ENCODE data around the gene WSCD2.

The WSCD2 gene

GRCh38 chr12:108128221-108129016, 669 bp upstream of the WSCD2 start:
- TF ChIP-seq FOXP2 (optimal IDR thresholded peaks at IDR 0.05; ENCODE audit: control extremely low read depth, extremely low read length, insufficient read depth) (no peak), POLR2AphosphoS5 (IDR thresholded peaks at IDR 0.05; ENCODE audit: borderline replicate concordance, low read depth, low read length) (no peak), EZH2 (IDR thresholded peaks at IDR 0.05) (no peak)
- no peaks in the 10 kb centered on the region for H3K9me3 ChIP-seq (ENCODE audit: low read depth, low read length)
- no peak overlapping the region for H3K4me3 ChIP-seq
- H3K9ac ChIP-seq (ENCODE audit: insufficient read length): no peak overlapping the region
- H3K27ac ChIP-seq: no peak overlapping the region
- DNase-seq (ENCODE audit: low read depth, low spot score): no peak
- no peaks in the 10 kb centered on the region for H3K36me3 ChIP-seq (ENCODE audit: insufficient read depth, low read length)

GRCh38 chr12:108131035-108131434, 1.9 kb downstream of the WSCD2 start:
- Histone ChIP-seq H3K4me3 (no peak overlapping the region), H3K9me3 (ENCODE audit: low read depth, low read length) (no peaks in the 10 kb centered on the region), H3K27ac (no peak overlapping the region), H3K9ac (ENCODE audit: insufficient read length) (no peak overlapping the region), H3K36me3 (ENCODE audit: insufficient read depth, low read length) (no peaks in the 10 kb centered on the region)
- no peak for TF ChIP-seq FOXP2 (optimal IDR thresholded peaks at IDR 0.05; ENCODE audit: control extremely low read depth, extremely low read length, insufficient read depth)
- no peak for TF ChIP-seq POLR2AphosphoS5 (IDR thresholded peaks at IDR 0.05; ENCODE audit: borderline replicate concordance, low read depth, low read length)
- no peak for TF ChIP-seq EZH2 (IDR thresholded peaks at IDR 0.05)
- no peak for DNase-seq (ENCODE audit: low read depth, low spot score)

- Histone ChIP-seq H3K4me3 (no peak overlapping the region), H3K9ac (ENCODE audit: insufficient read length) (no peak overlapping the region), H3K9me3 (ENCODE audit: low read depth, low read length) (no peaks in the 10 kb centered on the region), H3K36me3 (ENCODE audit: insufficient read depth, low read length) (no peaks in the 10 kb centered on the region), H3K27ac (no peak overlapping the region)
- no peak for DNase-seq (ENCODE audit: low read depth, low spot score)
- TF ChIP-seq FOXP2 (optimal IDR thresholded peaks at IDR 0.05; ENCODE audit: control extremely low read depth, extremely low read length, insufficient read depth): no peak
- TF ChIP-seq POLR2AphosphoS5 (IDR thresholded peaks at IDR 0.05; ENCODE audit: borderline replicate concordance, low read depth, low read length): no peak
- TF ChIP-seq EZH2 (IDR thresholded peaks at IDR 0.05): no peak
Observed at GRCh38 chr12:108131657-108132126, 2.6 kb downstream of the WSCD2 start.

GRCh38 chr12:108133482-108133881, 4.4 kb downstream of the WSCD2 start:
- TF ChIP-seq POLR2AphosphoS5 (IDR thresholded peaks at IDR 0.05; ENCODE audit: borderline replicate concordance, low read depth, low read length) (no peak), EZH2 (IDR thresholded peaks at IDR 0.05) (no peak), FOXP2 (optimal IDR thresholded peaks at IDR 0.05; ENCODE audit: control extremely low read depth, extremely low read length, insufficient read depth) (no peak)

GRCh38 chr12:108134744-108135143, 5.7 kb downstream of the WSCD2 start:
- Histone ChIP-seq H3K36me3 (ENCODE audit: insufficient read depth, low read length) (no peaks in the 10 kb centered on the region), H3K9me3 (ENCODE audit: low read depth, low read length) (no peaks in the 10 kb centered on the region), H3K9ac (ENCODE audit: insufficient read length) (no peak overlapping the region), H3K4me3 (no peak overlapping the region), H3K27ac (no peak overlapping the region)
- no peak for DNase-seq (ENCODE audit: low read depth, low spot score)
- TF ChIP-seq POLR2AphosphoS5 (IDR thresholded peaks at IDR 0.05; ENCODE audit: borderline replicate concordance, low read depth, low read length): no peak
- no peak for TF ChIP-seq FOXP2 (optimal IDR thresholded peaks at IDR 0.05; ENCODE audit: control extremely low read depth, extremely low read length, insufficient read depth)
- no peak for TF ChIP-seq EZH2 (IDR thresholded peaks at IDR 0.05)

More at GRCh38 chr12:108133482-108133881, 4.4 kb downstream of the WSCD2 start:
- H3K9me3 ChIP-seq (ENCODE audit: low read depth, low read length): no peaks in the 10 kb centered on the region
- DNase-seq (ENCODE audit: low read depth, low spot score): no peak
- H3K4me3 ChIP-seq: no peak overlapping the region
- H3K27ac ChIP-seq: no peak overlapping the region
- H3K36me3 ChIP-seq (ENCODE audit: insufficient read depth, low read length): no peaks in the 10 kb centered on the region
- H3K9ac ChIP-seq (ENCODE audit: insufficient read length): no peak overlapping the region

- Histone ChIP-seq H3K27ac (no peak overlapping the region), H3K4me3 (no peak overlapping the region), H3K9me3 (ENCODE audit: low read depth, low read length) (no peaks in the 10 kb centered on the region), H3K36me3 (ENCODE audit: insufficient read depth, low read length) (no peaks in the 10 kb centered on the region), H3K9ac (ENCODE audit: insufficient read length) (no peak overlapping the region)
- no peak for DNase-seq (ENCODE audit: low read depth, low spot score)
- no peak for TF ChIP-seq POLR2AphosphoS5 (IDR thresholded peaks at IDR 0.05; ENCODE audit: borderline replicate concordance, low read depth, low read length)
- TF ChIP-seq FOXP2 (optimal IDR thresholded peaks at IDR 0.05; ENCODE audit: control extremely low read depth, extremely low read length, insufficient read depth): no peak
- no peak for TF ChIP-seq EZH2 (IDR thresholded peaks at IDR 0.05)
Observed at GRCh38 chr12:108135627-108136026, 6.5 kb downstream of the WSCD2 start.

GRCh38 chr12:108136697-108137096, 7.6 kb downstream of the WSCD2 start:
- Histone ChIP-seq H3K36me3 (ENCODE audit: insufficient read depth, low read length) (no peaks in the 10 kb centered on the region), H3K4me3 (no peak overlapping the region), H3K9ac (ENCODE audit: insufficient read length) (no peak overlapping the region), H3K27ac (no peak overlapping the region), H3K9me3 (ENCODE audit: low read depth, low read length) (no peaks in the 10 kb centered on the region)
- TF ChIP-seq POLR2AphosphoS5 (IDR thresholded peaks at IDR 0.05; ENCODE audit: borderline replicate concordance, low read depth, low read length) (no peak), FOXP2 (optimal IDR thresholded peaks at IDR 0.05; ENCODE audit: control extremely low read depth, extremely low read length, insufficient read depth) (no peak), EZH2 (IDR thresholded peaks at IDR 0.05) (no peak)
- DNase-seq (ENCODE audit: low read depth, low spot score): no peak

GRCh38 chr12:108139454-108139853, 10.4 kb downstream of the WSCD2 start:
- Histone ChIP-seq H3K4me3 (no peak overlapping the region), H3K36me3 (ENCODE audit: insufficient read depth, low read length) (no peaks in the 10 kb centered on the region), H3K27ac (no peak overlapping the region), H3K9ac (ENCODE audit: insufficient read length) (no peak overlapping the region), H3K9me3 (ENCODE audit: low read depth, low read length) (no peaks in the 10 kb centered on the region)
- DNase-seq (ENCODE audit: low read depth, low spot score): no peak
- no peak for TF ChIP-seq FOXP2 (optimal IDR thresholded peaks at IDR 0.05; ENCODE audit: control extremely low read depth, extremely low read length, insufficient read depth)
- no peak for TF ChIP-seq EZH2 (IDR thresholded peaks at IDR 0.05)
- TF ChIP-seq POLR2AphosphoS5 (IDR thresholded peaks at IDR 0.05; ENCODE audit: borderline replicate concordance, low read depth, low read length): no peak
